Left renal pelvis (tissue), 4 donors: ENCODE data around the gene IRAK1. TPM values are rescaled to one million over a fixed set of nuclear protein-coding genes. Genes with fewer than 3 reads are reported as not detected.
"Not testable (repeated sequence)": the region's sequence is repeated elsewhere in the genome, so short reads cannot be mapped to it uniquely, and the experiment has no call there.

Experiments used
- DNase-seq, 4 donors: peaks; one replicate each; pipeline ENCODE4 v3.0.0-alpha.2; 2013; ENCODE audit warnings: low read depth in 4 of 4, low spot score in 3 of 4
- polyA plus RNA-seq, 4 donors: library from polyadenylated mRNA; unstranded; fragments of 120-200 nt; gene quantifications; one replicate each; pipeline ENCODE4 v1.2.1, GENCODE V29; 2013; ENCODE audit not compliant: insufficient read length in 4 of 4

The IRAK1 gene
- polyA plus RNA-seq, 4 donors = 34.7 to 67.0 (median 44.6) TPM

DNA sequence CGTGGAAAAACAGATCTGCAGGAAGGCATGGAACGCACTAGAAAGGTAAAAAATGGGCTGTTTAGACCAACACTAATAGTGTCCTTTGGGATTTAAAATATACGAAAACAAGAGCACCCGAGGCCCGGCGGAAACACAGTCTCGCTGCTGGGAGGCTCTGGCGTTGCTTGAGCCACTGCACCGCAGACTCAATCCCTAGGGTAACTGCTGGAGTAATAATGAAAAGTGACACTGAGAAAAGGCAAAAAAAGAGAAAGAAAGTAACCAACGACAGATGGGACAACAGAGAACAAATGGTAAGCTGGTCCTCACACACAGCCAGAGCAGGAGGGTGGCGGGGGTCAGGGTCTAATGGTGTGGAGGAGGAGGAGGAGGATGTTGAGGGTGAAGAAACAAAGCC is 15.4 kb downstream of the IRAK1 start:
- DNase-seq = no peak

DNA sequence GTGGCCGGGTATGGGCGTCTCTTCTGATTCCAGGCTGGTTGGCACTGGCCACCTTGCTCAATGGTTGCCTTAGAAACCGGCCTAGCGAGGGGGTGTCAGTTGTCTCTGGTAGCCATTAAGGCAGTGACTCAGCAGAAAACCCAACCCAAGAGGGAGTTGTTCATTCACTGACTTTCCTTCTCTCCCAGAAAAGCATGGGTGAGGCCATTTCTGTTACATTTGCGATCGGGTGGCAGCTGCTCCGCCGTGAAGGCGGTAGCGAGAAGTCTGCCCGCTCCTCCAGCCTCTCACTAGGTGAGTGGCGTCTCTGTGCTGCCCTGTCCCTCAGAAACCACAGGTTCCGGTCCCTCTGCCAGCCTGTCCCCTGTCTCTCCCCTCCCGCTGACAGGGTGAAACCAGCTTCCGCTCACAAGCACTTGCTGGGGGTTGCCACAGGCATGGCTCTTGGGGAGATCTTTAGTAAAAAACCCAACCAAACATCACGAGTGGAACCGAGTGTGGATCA is 17.4 kb downstream of the IRAK1 start:
- no peak for DNase-seq

DNA sequence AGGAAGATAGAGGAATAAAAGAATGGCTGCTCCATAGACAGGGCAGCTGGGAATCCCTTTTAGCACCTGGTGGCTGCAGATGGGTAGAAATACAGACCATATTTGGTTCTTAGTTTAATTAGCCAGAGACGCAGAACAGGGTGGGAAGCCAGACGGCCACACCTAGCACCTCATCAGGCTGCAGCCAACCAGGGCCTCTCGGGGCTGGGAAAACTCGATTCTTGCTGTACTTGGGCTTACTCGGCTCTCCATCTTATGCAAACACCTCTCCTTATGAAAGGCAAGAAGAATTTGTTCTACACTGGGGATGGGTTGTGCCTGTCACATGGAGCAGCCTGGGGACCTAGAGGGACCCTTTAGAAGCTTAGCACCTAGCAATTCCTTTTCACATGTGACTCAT is 19.7 kb downstream of the IRAK1 start:
- no peak for DNase-seq

DNA sequence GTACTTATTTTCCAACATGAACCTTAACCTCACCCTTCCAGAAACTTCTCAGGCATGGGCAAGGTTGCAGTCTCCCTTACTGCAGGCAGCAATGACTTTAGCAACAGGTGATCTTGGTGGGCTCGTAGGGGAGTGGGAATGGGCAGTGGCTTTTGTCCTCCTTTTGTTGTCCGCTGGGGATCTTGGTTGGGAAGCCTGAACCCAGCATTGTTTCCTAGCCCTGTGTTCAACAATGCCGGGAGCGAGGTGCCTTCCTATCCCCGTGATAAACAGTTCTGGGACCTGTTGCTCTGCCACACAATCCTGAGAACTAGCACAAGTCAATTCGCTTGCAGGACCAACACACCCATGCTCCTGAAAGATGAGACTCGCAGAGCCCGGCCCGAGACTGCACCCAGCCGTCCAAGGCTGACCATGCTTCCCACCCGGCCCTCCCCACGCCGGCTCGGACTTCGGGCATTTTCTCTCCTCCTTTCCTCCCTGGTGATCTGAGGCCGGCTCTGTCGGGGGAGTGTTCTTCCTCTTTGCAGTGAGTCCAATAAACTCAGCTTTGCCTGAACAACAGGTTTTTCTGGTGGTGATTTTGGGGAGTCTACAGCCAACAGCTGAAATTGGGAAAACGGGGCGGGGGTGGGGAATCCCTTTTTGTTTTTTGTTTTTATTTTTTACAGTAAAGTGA is 20.2 kb downstream of the IRAK1 start:
- DNase-seq = no peak

DNA sequence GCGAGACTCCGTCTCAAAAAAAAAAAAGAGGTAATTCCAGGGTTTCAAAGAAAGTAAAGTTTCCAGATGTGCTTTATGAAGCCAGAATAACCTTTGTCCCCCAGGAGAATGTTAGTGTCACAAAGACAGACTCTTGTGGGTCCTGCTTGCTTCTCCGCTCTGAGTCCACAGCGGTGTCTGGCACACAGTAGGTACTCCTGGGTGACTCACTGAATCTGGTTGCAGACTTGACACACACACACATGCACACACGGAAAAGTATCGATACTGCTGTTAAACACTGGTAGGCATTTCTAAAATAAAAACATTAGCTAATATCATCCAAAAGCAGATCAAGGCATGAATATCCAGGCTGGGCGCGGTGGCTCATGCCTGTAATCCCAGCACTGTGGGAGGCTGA is 24.2 kb downstream of the IRAK1 start:
- DNase-seq = no peak

DNA sequence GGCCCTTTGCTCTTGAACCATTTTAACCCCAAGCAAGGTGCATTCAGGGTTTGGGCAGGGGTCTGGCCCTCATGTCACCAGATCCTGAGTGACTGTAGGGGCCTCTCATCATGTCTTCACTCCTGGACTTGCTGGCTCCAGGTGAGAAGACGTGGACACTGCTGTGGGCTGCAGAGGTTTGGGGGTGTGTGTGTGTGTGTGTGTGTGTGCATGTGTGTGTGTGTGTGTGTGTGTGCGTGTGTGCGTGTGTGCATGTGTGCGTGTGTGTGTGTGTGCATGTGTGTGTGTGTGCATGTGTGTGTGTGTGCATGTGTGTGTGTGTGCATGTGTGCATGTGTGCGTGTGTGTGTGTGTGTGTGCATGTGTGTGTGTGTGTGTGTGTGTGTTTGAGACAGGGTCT is 25.3 kb downstream of the IRAK1 start:
- not testable (repeated sequence) for DNase-seq

DNA sequence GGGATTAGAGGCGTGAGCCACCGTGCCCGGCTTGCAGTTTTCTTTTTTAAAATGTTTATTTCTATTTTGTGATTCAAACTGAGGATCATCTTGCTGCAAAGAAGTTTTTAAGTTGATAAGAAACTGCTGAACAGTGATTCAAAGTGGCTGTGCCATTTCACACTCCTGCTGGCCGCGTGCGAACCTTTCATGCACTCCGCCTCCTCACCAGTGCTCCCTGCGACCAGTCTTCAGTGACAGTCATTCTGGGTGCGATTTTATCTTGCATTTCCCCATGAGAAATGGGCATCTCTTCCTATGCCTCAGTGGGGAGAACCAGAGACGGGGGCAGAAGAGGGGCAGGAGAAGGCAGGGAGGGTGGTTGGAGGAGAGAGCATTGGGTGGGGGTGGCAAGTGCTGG is 25.7 kb downstream of the IRAK1 start:
- no peak for DNase-seq

DNA sequence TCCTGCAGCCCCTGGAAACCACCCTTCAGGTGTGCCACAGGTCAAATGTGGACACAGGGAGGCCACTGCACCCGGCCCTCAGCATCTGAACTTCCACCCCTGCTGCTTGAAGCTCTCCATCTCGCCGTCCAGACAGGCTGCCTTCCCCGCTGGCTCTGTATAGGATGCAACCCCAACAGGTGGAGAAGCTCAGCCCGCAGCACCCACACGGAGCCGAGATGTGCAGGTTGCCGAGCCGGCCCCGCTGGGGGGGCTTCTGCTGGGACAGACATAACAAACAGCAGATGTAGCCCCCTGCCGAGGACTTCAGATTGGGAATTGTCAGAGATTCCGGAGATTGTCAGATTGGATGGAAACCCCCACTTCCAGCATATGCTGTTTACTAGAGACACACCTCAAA is 26.6 kb downstream of the IRAK1 start:
- DNase-seq = no peak

DNA sequence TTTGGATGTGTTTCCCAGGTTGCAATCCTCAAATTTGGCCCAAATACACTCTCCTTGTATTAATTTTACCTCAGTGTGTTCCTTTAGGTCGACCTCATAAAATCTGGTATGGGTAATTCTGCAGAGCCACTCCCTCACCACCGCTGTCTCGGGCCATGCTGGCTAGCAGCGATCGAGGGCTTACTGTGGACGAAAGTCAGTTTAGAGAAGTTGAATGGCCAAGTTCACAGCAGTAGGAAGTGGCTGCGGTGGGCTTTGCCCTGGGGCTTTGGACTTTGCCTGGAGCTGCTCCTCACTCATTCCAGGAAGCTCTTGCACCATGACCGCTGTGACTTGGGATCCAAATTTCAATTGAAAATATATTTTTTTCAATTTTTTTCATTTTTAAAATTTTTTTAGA is 27.5 kb downstream of the IRAK1 start:
- DNase-seq = no peak

DNA sequence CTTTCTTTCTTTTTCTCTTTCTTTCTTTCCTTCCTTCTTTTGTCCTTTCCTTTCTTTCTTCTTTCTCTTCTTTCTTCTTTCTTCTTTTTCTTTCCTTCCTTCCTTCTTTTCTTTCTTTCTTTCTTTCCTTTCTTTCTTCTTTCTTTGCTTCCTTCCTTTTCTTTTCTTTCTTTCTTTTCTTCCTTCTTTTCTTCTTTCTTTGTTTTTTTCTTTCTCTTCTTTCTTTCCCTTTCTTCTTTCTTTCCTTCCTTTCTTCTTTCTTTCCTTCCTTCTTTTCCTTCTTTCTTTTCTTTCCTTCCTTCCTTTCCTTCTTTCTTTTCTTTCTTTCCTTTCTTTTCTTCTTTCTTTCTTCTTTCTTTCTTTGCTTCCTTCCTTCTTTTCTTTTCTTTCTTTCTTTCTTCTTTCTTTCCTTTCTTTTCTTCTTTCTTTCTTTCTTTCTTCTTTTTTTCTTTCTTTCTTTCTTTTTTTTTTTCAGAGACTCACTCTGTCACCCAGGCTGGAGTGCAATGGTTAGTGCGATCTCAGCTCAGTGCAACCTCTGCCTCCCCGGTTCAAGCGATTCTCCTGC is 28.6 kb downstream of the IRAK1 start:
- DNase-seq = no peak

DNA sequence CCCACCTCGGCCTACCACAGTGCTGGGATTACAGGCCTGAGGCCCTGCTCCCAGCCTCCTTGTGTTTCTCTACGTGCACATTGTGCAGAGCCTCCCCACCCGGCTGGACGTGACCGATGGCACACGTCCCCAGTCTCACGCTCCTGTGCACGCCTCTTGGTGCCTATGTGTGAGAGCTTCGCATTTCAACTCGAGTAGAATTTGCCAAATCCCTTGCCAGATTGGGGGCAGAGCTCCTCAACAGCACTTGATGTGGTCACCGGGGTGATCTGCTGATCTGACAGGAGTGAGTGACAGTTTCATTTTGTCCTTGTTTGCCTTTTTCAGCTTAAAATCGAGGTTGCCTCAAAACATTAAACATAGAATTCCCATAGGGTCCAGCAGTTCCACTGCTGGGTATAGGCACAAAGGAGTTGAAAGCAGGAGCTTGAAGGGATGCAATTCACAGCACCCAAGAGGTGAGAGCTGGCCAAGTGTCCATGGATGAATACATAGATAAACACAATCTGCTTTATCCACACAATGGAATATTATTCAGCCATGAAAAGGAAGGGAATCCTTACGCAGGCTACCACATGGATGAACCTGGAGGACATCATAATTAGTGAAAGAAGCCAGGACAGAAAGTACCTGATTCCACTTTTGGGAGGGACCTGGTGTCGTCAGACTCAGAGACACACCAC is 29.6 kb downstream of the IRAK1 start:
- DNase-seq = no peak

DNA sequence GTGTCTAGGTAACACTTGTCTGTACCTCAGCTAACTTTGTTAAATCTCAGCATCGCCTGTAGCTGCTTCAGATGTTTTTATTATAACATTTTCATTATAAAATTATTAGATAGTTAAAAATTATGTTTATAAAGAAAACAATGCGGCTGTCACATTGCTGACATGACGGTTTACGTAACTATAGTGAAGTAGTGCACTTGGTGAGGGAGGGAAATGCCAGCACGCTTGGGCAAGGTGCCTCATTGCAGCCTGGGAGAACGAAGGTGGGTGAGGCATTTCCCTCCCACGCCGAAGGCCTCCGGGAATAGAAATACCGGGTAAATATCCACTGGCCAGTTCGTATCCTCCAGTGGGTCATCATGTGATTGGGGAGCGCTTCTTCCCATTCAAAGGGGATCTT is 31.2 kb downstream of the IRAK1 start:
- no peak for DNase-seq

DNA sequence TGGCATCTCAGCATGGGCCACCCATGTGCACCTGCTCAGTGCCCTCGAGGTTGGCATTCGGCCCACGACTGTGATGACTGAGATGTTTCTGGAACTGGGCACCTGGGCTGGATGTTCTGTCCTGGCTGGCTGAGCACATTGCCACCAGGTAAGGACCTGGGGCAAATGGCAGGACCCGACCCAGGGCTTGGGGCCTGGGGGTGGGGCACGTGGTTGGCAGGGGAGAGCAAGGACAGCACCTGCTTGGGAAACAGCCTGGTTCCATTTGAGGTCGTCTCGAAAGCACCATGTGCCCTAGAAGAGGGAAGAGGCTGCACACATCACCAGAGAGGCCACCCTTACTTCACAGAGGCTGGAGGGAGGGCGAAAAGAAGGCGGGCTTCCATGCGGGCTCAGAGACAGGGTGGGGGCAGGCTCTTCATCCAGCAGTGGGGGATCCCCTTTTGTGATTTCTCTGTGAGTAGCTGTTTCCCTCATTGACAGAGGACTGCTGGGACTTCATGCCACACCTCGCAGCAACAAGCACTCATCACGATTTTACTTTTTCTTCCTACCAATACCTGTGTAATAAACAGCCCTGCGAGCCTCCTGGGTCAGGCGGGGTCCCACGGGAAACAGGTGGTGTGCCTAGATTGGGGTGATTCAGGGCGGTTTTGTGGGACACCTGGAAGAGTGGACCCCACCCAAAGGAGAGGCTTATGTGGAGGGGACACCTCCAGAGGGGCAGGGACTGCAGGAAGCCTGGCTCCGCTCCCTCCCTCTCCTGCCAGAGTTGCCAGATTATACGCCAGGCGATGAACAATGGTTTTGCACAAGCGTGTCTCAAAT is 35.1 kb downstream of the IRAK1 start:
- no peak for DNase-seq

DNA sequence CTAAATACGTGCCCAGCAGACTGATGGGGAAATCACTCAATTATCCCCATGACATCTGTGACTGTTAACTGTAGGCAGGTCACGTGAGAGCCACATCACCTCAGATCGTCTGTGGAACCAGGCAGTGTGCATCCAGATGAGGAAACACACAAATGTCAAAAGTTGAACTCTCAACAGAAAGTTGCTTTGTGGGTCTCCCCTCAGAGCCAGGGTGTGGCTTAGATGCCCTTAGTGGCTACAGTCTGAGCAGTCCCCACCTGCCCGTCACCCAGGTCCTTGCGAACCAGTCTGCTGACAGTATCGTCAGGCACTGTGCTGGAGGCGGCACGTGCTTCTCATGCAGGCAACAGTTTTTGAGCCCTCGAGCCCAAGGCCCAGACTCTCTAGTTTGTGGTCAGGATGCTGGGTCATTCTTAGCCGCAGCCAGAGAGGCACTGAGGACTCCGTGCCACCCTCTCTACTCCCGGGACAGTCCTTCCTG is 36.3 kb downstream of the IRAK1 start:
- no peak for DNase-seq

DNA sequence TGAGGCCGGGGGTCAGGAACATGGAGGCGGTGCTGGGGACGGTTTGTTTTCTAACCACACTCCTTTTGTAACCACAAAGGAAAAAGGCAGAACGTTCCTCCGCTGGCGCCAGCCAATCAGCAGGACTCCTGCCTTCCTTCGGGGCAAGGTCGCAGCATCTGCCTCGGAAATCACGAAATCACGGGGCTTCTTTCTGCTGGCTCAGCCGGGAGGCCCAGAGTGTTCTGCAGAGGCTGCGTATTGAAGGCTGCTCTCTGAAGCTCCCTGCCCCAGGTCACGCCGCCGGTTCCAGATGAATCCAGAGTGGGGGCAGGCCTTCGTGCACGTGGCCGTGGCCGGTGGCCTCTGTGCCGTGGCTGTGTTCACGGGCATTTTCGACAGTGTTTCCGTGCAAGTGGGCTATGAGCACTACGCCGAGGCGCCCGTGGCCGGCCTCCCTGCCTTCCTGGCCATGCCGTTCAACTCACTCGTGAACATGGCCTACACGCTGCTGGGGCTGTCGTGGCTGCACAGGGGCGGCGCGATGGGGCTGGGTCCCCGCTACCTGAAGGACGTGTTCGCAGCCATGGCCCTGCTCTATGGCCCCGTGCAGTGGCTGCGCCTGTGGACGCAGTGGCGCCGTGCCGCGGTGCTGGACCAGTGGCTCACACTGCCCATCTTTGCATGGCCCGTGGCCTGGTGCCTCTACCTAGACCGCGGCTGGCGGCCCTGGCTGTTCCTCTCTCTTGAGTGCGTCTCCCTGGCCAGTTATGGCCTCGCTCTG is 37.8 kb downstream of the IRAK1 start:
- no peak for DNase-seq

DNA sequence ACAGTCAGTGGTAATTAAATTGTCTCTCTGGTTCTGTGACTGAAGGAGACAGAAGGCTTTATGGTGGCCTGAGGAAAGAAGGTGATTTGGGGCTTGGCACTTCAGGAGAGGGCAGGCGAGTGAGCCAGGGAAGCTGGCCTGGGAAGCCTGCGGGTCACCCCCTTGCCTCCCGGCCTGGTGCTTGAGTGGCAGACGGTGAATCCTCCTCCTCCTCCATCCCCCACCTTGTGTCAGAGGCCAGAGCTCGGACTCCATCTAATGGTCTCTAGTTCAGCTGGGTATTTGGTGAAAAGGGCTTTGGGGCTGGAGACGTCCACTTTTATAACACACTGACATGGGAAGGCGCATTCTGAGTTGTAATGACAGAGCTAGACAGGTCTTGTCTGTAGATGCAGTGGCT is 38.5 kb downstream of the IRAK1 start:
- no peak for DNase-seq

DNA sequence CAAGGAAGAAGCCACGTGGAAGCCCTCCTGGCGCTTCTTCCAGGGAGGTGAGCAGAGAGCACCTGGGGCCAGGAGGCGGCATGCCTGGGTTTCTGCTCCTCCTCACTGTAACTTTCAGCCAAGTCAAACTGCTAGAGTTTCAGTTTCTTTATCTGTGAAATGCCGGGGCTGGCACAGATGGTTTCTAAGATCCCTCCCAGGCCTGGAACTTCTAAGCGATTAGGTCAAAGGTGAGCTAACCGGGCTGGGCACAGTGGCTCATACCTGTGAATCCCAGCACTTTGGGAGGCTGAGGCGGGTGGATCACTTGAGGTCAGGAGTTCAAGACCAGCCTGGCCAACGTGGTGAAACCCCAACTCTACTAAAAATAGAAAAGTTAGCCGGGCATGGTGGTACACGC is 39.3 kb downstream of the IRAK1 start:
- not testable (repeated sequence) for DNase-seq

DNA sequence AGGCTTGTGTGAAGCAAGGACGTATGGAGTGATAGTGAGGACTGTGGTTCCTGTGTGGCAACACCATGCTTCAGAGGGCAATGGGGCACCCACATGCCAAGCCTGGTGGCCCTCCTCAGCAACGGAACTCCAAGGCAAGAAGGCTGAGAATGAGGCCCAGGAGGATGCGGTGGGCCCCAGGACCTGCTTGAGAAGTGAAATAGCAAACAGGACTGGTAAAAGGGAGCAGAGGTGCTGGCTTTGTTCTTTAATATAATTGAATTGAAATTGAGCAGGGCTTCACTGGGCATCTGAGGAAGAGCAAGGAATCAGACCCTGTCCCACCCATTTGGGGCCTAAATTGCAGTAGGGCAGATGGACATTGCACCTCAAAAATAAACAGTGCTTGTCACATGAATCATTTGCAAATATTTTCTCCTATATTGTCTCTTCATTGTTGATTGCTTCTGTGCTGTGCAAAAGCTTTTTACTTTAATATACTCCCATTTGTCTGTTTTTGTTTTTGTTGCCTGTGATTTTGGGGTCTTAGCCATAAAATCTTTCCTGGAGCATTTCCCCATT is 44.9 kb downstream of the IRAK1 start:
- no peak for DNase-seq

DNA sequence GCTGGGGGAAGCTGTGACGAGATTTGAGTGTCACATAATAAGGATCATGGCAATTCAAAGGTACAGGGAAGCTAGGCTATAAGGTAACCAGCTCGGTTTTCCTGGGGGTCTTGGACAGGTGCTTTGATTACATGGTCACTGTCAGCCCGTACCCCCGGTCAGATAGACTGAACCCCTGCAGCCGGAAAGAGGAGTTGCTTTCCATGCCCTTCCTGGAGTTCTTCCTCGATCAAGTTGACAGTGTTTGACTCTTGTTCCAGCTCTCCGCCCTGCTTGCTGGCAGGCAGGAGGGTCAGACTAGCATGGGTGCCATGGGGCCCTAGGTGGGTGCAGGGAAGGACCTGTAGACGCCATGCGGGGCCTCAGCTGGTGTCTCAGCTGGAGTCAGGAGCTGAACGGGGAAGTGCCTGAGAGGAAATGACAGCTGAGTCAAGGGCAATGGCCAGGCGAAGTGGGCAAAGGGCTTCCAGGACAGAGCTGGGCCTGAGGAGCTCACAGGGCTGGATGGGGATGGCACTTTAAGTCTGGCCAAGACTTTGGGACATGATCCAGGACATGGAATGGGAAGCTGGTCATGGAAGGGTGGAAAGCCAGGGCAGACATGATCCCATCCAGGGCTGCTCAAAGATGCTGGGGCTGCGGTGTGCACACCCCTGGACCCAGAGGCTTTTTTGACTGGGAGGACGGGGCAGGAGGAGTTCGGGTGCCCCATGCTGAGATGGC is 45.5 kb downstream of the IRAK1 start:
- DNase-seq = no peak
